IPS DF 4.7 (cell line): Measurements from ENCODE around the gene CRTC3.

Experiments
- DNase-seq: peaks from one replicate; pipeline ENCODE4 v3.0.0-alpha.2; 2013; ENCODE audit warnings: low spot score; ENCODE audit errors: extremely low read depth

CRTC3 gene

DNA sequence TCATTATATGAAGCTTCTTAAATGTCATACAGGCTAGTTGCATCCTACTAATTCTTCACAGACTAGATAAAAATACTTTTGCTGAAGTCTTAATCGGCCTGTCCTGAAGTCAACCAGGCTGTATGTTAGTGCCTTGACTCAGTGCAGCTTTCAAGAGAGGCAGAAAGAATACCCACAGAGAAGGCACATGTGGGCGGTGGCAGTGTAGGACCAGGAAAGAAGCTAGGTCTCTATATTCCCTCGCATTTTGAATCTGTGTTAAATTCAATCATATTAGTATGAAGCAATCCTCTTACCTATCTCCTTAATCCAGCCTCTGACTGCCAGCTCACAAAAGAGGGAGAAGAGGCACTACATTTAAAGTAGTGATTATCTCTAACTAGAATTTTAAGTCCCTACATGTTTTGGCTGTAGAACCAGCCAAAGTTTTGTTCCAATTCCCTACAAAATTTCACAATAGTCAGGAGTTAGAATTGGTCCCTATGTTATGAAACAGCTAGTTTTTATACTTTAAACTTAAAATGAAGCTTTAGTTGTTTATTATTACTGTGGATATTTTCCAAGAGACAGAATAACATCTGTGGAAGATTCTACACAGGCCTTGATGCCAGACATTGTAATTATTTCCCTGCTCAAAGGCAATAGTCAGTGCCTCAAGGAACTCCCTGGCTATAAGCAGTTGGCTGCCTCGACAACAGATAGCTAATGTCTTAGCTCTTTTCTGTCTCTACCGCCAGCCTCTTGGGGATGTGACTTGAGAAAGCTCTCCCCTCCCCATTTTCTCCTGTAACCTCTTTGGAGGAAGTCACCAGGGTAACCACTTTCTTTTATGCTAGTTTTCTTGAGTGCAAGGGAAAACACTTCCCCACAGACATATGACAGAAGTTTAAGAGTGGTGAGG lies 31.9 kb downstream of the CRTC3 start:
- DNase-seq, result no peak

DNA sequence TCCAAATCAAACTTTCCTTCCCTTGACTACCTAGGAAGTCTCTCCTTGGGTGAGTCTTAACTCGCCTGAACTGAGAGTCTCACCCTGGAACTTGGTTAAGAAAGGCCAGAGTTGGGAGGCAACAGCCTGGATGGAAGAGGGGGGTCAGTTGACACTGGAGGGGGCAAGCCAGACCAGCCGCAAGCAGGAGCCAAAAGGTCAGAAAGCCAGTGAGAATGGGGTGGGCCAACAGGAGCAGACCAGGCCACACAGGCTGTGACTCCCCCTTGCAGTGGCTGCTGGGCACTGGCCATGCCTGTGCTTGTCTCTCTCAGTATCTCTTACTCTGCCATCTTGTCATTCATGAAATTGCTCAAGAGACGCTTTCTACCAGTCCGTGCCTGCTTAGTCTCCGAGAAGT lies 32.9 kb downstream of the CRTC3 start:
- DNase-seq, result no peak

DNA sequence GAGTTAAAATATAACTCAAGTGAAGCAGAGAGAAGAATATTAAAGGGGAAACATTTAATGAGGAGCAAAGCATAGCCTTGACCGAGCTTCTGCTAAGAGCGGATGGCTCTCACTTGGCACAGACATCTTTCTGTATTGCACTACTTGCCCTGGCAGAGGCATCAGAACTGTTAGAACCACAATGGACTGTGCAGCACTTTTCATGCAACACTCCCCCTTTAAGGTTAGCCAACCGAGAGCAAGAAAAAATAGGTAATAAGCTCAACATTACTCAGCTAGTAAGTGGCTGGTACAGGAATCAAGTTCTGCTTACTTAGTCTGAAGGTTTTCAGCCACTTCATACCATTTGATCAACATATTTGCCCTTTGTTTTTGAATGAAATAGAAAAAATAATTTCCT lies 33.7 kb downstream of the CRTC3 start:
- no peak for DNase-seq

DNA sequence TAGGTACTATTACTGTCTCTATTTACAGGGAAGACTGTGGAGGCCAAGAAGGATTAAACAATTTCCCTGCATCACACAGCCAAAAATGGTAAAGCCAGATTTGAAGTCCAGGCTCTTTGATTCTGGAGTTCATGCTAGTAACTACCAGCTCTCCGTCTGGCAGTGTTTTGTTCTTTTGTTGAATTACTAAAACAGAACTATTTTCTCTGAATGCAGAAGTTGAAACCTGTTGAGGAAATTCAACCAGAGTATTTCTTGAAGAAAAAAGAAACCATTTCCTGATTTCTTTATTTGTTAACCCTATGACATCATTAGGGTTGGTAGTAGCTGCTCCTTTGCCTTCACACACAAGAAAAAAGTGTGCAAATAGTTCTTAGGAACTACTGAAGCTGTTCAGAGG lies 34.3 kb downstream of the CRTC3 start:
- DNase-seq, result no peak

DNA sequence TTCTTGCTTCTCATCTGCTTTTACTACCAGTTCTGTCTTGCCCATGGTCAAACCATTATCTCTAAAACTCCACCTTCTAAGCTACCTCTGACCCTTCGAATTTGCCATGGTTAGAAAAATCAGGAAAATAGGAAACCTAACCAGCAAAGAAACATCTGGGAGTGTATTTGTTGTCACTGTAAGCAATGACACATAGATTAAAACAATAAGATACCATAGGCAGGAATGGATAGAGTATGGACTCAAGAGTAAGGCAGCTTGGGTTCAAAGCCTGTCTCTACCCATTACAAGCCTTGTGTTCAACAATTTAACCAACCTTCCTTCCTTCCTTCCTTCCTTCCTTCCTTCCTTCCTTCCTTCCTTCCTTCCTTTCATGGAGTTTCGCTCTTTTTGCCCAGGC lies 34.9 kb downstream of the CRTC3 start:
- DNase-seq, result no peak

DNA sequence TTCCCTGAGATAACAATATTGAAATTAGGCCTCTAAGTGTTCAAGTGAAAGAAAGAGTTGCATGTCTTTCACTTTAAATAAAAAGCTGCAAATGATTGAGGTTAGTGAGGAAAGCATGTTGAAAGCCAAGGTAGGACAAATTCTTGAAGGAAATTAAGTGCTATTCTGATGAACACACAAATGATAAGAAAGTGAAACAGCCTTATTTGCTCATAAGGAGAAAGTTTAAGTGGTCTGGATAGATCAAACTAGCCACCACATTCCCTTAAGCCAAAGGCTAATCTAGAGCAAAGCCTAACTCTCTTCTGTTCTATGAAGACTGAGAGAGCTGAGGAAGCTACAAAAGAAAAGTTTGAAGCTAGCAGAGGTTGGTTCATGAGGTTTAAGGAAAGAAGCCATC lies 36.1 kb downstream of the CRTC3 start:
- DNase-seq, result no peak

DNA sequence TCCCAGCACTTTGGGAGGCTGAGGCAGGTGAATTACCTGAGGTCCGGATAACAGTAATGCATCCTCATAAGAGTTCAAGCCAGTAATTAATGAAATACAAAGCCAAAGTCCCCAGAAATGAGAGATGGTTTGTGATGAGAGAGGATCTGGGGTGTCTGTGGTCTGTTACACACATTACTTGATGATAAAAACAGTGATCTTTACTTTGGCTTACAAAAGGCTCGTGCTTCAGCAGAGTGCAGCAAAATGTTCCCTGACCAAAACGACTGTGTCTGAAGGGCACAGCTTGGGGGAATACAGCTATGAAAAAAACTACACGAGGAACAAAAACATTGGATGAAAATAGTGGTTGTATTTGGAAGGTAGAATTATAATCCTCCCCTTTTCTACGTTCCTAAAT lies 40.9 kb downstream of the CRTC3 start:
- DNase-seq, result no peak

DNA sequence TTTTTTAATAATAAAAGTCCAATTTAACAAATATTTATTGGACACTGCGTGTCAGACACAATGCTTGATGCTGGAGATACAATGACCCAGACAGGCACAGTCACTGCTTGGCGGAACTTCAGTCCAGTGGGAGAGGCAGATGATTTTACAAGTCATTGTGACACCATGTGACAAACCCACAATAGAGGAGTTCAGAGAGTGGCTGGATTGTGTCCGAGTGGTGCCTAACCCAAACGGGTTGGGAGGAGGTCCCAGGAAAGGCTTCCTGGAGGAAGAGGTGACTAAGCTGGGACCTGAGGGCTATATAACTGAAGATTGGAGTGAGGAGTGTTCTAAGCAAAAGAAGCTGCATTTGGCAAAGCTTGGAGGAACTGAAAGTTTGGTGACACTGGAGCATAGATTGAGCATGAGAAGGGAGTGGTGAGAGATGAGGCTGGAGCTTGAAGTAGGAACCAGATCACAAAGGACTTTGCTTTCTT lies 41.4 kb downstream of the CRTC3 start:
- no peak for DNase-seq

DNA sequence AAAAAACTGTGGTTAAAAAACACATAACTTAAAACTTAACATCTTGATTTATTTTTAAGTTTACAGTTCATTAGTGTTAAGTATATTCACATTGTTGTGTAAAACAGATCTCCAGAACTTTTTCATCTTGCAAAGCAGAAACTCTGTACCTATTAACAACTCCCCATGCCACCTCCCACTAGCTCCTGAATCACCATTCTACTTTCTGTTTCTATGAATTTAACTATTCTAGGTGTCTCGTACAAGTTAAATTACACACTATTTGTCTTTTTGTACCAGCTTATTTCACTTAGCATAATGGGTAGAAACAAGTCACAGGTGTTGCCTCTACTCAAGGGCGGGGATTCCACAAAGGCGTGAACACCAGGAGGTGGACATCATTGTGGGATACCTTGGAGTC lies 43.2 kb downstream of the CRTC3 start:
- DNase-seq, result no peak

DNA sequence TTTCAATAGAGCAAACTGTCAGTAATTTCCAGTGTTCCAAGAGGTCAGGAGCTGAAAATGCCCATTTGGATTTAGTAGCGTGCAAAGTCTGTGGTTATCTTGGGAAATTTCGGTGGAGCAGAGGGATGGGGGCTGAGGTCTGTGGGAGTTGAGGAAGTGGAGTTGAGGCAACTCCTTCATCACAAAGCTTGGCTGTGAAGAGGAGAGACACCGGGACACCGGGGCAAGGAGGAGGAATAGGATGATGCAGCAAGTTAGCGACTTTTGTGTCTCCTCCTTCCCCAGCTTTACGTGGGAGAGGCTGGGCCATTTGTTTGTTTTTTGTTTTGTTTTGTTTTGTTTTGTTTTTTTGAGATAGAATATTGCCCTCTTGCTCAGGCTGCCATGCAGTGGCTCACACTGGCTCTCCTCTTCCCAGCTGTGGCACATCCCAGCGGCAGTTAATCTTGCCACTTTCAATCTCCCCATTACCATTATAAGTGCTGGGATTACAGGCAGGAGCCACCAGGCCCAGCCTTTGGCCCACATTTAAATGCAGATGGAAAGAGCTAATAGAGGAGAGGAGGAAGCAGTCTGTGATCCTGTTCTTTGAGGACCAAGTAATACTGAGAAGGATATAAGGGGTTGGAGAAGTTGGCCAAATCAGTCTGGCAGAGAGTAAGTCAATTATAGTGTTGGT lies 47.1 kb downstream of the CRTC3 start:
- no peak for DNase-seq

DNA sequence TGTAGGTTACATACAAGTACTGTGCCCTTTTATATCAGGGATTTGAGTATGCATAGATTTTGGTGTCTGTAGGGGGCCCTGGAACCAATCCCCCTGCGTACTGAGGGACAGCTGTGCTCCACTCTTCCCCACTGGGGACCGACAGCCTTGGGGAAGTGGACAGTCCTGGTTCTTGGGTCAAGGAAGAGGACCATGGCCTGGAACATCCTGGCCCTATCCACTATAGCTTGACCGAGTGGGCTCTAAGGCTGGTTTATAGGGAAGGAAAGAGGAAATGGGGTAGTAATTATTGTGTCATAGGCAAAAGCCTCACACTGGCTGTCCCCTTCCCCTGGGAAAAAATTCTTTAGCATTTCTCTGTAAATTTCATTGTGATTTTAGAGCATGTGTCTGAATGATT lies 49.5 kb downstream of the CRTC3 start:
- no peak for DNase-seq

DNA sequence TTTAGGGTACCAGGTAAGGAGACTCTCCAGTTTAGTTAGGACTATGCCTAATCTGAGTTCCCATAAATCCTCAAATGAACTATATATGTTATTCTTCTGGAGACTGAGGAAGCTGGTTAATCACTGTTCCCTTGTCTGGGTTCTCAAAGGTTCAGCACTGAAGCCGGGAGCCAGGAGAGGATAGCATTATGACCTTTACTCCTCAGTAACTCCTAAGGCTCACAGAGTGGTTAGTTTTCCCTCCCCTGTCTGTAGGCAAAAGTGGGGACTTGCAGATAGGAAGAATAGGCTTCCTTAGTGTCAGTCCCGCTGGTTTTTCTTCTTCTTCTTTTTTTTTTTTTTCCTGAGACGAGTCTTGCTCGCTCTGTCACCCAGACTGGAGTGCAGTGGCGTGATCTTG lies 50.4 kb downstream of the CRTC3 start:
- no peak for DNase-seq

DNA sequence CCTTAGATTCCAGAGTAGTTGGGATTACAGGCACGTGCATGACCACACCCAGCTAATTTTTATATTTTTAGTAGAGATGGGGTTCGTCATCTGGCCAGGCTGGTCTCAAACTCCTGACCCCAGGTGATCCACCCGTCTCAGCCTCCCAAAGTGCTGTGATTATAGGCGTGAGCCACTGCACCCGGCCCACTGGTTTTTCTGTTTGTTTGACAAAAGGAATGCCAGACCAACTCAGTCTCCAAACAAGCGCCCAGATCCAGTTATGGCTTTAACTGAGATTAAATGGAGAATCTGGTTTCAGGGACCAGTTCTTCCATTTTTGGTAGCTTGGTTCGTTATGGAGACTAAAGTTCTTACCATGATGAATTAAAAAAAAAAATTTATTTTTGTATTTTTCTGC lies 50.8 kb downstream of the CRTC3 start:
- DNase-seq, result no peak

DNA sequence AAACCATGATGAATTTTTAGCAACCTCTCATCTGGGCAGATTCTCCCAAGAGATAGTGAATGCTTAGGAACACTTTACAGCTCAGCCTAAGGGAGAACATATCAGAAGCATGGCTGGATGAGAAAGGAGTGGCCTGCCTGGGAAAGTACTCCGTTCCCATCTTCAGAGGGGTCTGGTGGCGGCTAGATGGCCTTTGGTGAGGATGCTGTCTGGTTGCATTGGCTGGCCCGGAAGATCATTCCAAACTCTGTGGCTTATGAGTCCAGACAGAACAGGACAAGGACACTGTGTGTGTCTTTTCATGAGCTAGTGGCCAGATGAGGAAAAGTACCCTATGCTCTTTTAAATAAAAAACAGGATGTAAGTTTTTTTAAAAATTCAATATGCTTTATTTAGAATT lies 51.2 kb downstream of the CRTC3 start:
- DNase-seq, result no peak

DNA sequence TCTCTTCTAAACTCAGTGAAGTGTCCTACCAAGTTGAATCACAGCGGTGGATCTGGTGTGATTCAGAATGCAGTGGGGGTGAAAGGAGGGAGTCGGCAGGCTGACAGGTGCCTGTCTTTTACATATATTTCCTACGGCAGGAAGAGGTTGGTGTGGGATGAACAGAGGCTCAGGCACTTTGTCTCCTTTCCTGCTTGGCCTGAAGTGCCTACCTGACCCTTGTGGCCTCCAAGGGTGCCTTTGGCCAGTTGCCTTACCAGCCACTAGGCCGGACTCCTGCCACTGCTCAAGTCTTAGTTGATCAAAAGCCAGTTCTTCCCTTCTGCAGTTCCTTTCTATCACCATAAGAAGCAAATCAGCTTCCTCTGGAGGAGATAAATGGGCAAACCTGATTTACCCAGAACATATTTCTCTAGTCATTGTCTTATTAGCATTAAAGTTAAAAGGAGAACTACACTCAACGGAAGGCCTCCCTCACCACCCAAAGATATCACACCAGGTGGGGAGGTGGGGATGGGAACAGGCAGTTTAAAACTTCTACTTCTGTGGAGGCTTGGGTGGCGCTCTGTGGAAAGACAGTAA lies 52.1 kb downstream of the CRTC3 start:
- no peak for DNase-seq

DNA sequence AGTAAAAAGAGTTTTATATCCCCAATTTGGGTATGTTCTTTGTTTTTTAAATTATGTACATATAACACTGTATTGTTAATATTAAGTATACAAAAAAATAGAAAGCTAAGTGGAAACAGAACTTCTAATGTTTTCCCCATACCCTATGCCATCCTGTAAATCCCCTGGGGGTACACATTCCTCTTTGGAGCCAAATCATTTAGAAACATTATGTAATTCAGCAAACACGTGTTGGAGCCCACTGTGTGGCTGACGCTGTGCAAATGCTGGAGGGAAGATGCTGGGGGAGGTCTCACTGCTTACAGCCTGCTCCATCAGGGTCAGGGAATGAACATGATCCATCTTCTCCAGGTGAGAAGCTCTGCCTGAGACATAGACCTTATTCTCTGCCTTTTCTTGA lies 52.8 kb downstream of the CRTC3 start:
- DNase-seq, result no peak

DNA sequence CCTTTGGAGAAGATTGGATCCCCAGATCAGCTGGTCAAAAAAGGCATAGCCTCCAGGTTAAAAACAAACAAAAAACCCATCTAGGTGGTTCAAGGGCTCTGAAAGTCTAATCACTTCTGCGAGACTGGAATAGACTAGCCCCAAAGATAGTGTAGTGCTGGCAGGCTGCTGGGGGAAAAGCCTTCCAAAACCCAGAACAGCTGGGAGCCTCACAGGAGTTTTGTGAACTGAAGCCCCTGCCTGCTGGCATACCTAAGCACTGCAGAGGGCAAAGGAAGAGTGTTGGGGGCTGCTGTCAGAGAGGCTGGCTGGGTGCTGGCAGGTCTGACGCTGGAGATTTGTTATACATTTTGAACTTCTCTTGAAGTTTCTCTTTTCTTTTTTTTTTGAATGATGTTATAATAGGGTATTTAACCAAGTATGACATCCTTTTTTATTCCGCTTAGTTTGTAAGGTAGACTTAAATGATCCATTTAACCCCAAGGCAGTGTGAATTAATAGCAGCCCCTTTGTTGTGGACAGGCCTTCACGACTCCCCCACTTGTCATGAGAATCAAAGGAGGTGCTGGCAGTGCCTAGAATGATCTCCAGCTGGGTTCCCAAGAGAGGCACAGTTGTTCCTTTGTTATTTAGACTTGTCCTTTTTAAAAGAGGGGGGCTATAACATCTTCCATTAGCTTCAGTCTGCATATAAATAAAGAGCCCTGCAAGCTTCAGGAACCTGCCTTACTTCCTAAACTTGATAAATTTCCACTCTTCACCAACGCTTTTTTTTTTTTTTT lies 53.9 kb downstream of the CRTC3 start:
- peak; percentile 80 for DNase-seq

DNA sequence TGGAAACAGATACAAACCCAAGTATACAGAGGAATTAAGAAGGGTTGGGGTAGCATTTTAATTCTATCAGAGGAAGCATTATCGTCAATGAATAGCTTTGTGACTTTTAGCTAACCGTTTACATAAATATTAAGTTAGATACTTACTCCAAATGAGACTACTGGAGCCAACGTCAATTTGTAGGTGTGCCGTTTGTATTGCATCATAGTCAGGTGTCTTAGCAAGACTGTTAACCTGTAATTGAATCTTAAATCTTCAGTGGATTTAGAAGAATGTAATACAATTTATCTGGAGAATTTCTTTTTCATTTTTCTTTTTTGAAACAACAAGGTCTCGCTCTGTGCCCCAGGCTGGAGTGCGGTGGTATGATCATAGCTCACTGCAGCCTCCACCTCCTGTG lies 55.1 kb downstream of the CRTC3 start:
- DNase-seq, result no peak

DNA sequence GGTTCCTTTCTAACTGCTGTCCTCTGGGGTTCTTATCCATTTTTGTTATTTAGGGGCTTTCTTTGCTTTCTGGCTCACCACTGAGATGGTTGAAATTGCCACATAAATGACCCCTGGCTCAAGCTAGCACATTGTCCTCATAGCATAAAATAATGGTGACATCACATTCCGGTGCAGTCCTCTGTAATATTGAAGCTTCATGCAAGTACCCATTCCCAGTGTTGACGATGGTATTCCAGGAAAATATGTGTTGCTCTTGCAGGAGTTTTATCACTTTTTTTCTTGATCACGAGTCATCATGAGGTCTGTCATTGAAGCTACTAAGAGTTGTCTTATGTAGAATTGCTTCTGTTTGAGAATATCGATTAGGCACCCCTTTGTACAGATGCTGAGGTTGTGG lies 56.1 kb downstream of the CRTC3 start:
- no peak for DNase-seq

DNA sequence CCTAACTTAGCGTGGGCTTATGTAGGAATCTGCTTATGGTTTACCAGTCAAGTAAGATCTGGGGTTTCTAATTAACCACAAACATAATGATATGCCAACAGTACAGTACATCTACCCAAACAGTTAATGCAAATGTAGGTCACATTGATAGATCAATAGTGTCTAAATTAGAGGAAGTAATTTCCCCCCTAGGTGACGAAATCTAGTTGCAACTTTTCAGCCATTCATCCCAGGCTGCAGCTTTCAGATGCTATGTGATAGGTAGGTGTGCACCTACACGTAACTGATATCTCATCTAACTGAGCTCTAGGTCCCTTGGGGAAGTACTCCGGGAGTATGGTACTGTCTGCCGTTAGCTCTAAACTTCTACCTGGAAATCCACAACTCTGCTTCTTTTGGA lies 57.2 kb downstream of the CRTC3 start:
- DNase-seq, result no peak

DNA sequence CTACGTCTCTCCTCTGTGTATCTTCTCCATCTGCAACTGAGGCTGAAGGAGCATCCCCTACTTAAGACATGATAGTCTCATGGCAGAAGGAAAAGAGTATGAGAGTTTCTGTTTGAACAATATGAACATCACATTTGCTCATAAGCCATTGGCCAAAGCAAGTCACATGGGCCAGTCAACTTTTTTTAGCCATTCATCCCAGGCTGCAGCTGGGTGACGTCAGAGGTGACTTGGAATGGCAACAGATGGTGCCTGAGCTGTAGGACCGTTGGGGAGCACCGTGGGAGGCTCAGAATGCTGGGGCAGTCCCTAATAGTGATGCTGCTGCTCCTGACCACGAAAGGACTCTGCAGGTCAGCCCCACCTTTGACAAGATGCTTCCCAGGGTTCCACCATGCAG lies 58.7 kb downstream of the CRTC3 start:
- no peak for DNase-seq

DNA sequence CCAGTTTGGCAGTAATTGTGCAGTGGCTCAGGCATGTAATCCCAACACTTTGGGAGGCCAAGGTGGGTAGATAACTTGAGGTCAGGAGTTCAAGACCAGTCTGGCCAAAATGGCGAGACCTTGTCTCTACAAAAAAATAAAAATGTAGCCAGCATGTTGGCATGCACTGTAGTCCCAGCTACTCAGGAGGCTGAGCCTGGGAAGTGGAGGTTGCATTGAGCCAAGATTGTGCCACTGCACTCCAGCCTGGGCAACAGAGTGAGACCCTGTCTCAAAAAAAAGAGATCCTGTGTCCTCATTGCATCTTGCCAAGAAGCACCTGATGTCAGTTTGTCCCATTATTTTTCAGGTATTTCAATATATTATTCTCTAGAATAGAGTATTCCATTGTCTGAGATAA lies 61.8 kb downstream of the CRTC3 start:
- DNase-seq, result no peak
